Heart right ventricle (tissue), 16 donors: Measurements from ENCODE around the gene ZRSR2. TPM values are rescaled to one million over a fixed set of nuclear protein-coding genes. Genes with fewer than 3 reads are reported as not detected.

ENCODE experiments used
- ATAC-seq, 8 donors: fragments of 200-7000 bp; cut with Tn5 transposase; one replicate each; pipeline ENCODE4 v1.9.1; 2020; ENCODE audit warnings: mild to moderate bottlenecking in 8 of 8, moderate library complexity in 8 of 8, moderate number of reproducible peaks in 1 of 8
- DNase-seq, 2 donors: peaks; one replicate each; pipeline ENCODE4 v3.0.0-alpha.2; 2020
- H3K27ac ChIP-seq, 10 donors: fragments of 200-600 bp; sonication (generic) in 2 of 10; one replicate each; pipeline versions ENCODE4 v1.5.0 to v1.8.0; 2020 to 2022; ENCODE audit warnings: mild to moderate bottlenecking in 3 of 10
- H3K27me3 ChIP-seq, 7 donors: fragments of 200-600 bp; one replicate each; pipeline ENCODE4 v1.8.0; 2021 to 2022; ENCODE audit warnings: mild to moderate bottlenecking in 2 of 7
- H3K36me3 ChIP-seq, 9 donors: fragments of 200-600 bp; sonication (generic) in 1 of 9; one replicate each; pipeline versions ENCODE4 v1.5.0 to v1.8.0; 2020 to 2022; ENCODE audit warnings: mild to moderate bottlenecking in 2 of 9
- H3K4me1 ChIP-seq, 9 donors: fragments of 200-600 bp; sonication (generic) in 1 of 9; one replicate each; pipeline versions ENCODE4 v1.5.0 to v1.8.0; 2020 to 2022; ENCODE audit warnings: mild to moderate bottlenecking in 4 of 9
- H3K4me3 ChIP-seq, 10 donors: fragments of 200-600 bp; sonication (generic) in 2 of 10; one replicate each; pipeline versions ENCODE4 v1.5.0 to v1.8.0; 2020 to 2022; ENCODE audit warnings: mild to moderate bottlenecking in 7 of 10, moderate library complexity in 2 of 10
- H3K9me3 ChIP-seq, 11 donors: fragments of 200-600 bp in 10 of 11; sonication (generic) in 2 of 11; one replicate each; pipeline versions ENCODE4 v1.5.0 to v1.8.0; 2013 to 2022; ENCODE audit warnings: mild to moderate bottlenecking in 2 of 11, control low read depth in 1 of 11, moderate library complexity in 1 of 11
- WGBS, 2 donors: extraction: QIAGEN DNeasy Blood & Tissue Kit; methylation state at CpG; one replicate each; pipeline ENCODE4 v1.1.7; 2013; ENCODE audit warnings: inconsistent platforms in 1 of 2; 5-methylcytosine and 5-hydroxymethylcytosine counted together
- intact Hi-C, 10 donors: fragments of 100-400 bp; cut with DNase I; formaldehyde crosslinking; loops; one replicate each; pipeline versions ENCODE4 v1.11.1 to v1.14.2; 2022
- polyA plus RNA-seq, 2 donors: library from polyadenylated mRNA; stranded (reverse); fragments of 200-250 nt; gene quantifications; one replicate each; pipeline ENCODE4 v1.2.3, GENCODE V29; 2013
- total RNA-seq, 10 donors: library from RNA; stranded (reverse); fragmentation: NEBNext Ultra II Directional in 3 of 10; extraction: Animal tissue kit (Norgen Biotek cat#: 25700) in 3 of 10; gene quantifications; one replicate each; pipeline versions ENCODE4 v1.2.1 to v1.2.4, GENCODE V29; 2021 to 2023
- TF ChIP-seq, protein P1 (sequence below), 9 donors: fragments of 200-600 bp; sonication (generic) in 2 of 9; IDR thresholded peaks; one replicate each; pipeline versions ENCODE4 v1.5.0 to v1.8.0; 2021 to 2022; ENCODE audit warnings: antibody characterized with exemption in 9 of 9, mild to moderate bottlenecking in 5 of 9, moderate library complexity in 1 of 9
- donor health status: Arrhythmogenic right ventricular cardiomyopathy.
- donor health status: ischemic (EF 13 %, LVEDD 7.1; RV severe dilation, severe dysfunction).
- donor health status: healthy with polysubstance abuse.
- donor health status: DM: no; HTN: yes; CAD: no.
- donor health status: DM: no; HTN: no; CAD: no.
- donor health status: ischemic (EF 25% LVEDD 6.9; RV normal size, moderate dysfunction).
- donor health status: ischemic (EF 25% LVEDD 5.7; RV mildly dilated, moderate dysfunction).
- donor health status: healthy.
- donor health status: DM: yes; HTN: yes; CAD: no.
- donor health status: Ischemic cardiomyopathy.
- donor health status: ischemic (EF 35%, LVEDD 5.7; RV mildly dilated, moderate dysfunction).
- donor health status: nonischemic (EF 11% LVEDD 7.7; RV severe dilation, severe dysfunction).
- donor health status: DM: yes; HTN: yes; CAD: no.
- donor health status: PGD.
- donor health status: ischemic (EF 29% LVEDD 5.4; RV normal size, mild dysfunction).
- donor health status: nonischemic (EF 23%, LVEDD 6.1; RV moderate dilation, normal function).

ZRSR2 gene
- total and polyA plus RNA-seq, 12 donors = 6.3 to 25.3 (median 7.9) TPM

DNA sequence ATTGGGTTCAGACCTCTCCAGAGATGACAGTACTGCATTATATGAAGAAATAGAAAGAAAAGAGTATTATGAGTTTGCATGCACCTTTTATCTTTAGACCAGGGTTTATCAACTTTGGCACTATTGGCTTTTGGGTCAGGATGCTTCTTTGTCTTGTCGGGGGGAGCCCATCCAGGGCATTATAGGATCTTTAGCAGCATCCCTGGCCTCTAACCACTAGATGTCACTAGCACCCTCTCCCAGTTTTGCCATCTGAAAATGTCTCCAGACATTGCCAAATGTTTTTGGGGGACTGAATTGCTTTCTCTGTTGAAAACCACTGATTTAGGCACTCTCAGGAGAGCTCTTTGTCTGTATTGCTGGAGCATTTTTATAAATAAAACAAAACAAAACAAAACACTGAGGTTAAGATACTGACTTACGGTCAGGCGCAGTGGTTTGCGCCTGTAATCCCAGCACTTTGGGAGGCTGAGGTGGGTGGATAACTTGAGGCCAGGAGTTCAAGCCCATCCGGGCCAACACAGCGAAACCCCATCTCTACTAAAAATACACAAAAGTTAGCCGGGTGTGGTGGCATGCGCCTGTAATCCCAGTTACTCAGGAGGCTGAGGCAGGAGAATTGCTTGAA lies 28.6 kb upstream of the ZRSR2 start:
- Histone ChIP-seq H3K27ac (no peak overlapping the region), H3K4me1 (peaks cover 0 to 4% (median 0%) of the 10 kb centered on the region in 9 donors), H3K9me3 (no peaks in the 10 kb centered on the region), H3K27me3 (no peaks in the 10 kb centered on the region), H3K4me3 (no peak overlapping the region), H3K36me3 (peaks cover 0 to 5% (median 0%) of the 10 kb centered on the region in 9 donors)
- DNase-seq = no peak
- intact Hi-C loops = loop anchor here in 2 of 10 donors (10.0 kb wide), 2 partner anchors 213 to 933 kb away; no protein-coding TSS in a partner anchor
- WGBS, 2 donors = 80% methylated on average over 8 of the region's 8 CpGs
- TF ChIP-seq, protein P1, sequence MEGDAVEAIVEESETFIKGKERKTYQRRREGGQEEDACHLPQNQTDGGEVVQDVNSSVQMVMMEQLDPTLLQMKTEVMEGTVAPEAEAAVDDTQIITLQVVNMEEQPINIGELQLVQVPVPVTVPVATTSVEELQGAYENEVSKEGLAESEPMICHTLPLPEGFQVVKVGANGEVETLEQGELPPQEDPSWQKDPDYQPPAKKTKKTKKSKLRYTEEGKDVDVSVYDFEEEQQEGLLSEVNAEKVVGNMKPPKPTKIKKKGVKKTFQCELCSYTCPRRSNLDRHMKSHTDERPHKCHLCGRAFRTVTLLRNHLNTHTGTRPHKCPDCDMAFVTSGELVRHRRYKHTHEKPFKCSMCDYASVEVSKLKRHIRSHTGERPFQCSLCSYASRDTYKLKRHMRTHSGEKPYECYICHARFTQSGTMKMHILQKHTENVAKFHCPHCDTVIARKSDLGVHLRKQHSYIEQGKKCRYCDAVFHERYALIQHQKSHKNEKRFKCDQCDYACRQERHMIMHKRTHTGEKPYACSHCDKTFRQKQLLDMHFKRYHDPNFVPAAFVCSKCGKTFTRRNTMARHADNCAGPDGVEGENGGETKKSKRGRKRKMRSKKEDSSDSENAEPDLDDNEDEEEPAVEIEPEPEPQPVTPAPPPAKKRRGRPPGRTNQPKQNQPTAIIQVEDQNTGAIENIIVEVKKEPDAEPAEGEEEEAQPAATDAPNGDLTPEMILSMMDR (IDR thresholded peaks at IDR 0.05) = peak; percentile 15 to 87 (median 61)
- ATAC-seq = peak in 1 of 8 donors; percentile 64

DNA sequence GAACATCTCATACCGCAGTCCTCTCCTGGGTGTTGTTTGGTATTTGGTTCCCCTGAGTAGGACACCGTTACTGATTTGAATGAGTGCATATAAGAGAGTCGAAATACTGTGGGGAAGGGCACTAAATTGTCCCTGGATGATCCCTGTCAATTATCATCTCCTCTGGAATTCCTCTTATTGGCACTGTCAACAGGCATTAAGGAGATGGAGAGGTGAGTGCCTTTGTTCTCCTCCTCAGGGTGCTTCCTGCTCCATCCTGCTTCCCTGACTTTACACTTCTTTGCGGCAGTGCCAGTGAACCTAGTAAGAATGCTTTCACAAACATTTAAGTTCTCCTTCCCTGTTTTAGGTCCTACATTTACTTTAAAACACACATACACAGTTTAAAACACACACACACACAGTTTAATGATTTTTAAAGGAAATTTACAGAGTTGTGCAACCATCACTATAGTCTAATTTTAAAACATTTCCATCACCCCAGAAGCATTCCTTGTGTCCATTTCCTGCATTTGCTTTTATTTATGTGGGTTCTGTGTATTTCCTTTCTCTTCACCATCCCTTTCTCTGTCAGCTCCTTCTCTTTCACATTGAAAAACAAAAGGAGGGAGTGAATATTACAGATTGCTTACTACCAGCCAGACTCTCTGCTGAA lies 20.9 kb upstream of the ZRSR2 start:
- DNase-seq (no peak), ATAC-seq (no peak)
- Histone ChIP-seq H3K36me3 (peaks cover 0 to 22% (median 0%) of the 10 kb centered on the region in 9 donors), H3K27ac (no peak overlapping the region), H3K27me3 (no peaks in the 10 kb centered on the region), H3K4me1 (no peaks in the 10 kb centered on the region), H3K9me3 (no peaks in the 10 kb centered on the region), H3K4me3 (no peak overlapping the region)
- 71 to 82% methylated on average over 4 of the region's 4 CpGs for WGBS, 2 donors
- intact Hi-C loops = loop anchor here in 2 of 10 donors (10.0 kb wide), 2 partner anchors 205 to 925 kb away; no protein-coding TSS in a partner anchor
- TF ChIP-seq, protein P1 (IDR thresholded peaks at IDR 0.05) = no peak

DNA sequence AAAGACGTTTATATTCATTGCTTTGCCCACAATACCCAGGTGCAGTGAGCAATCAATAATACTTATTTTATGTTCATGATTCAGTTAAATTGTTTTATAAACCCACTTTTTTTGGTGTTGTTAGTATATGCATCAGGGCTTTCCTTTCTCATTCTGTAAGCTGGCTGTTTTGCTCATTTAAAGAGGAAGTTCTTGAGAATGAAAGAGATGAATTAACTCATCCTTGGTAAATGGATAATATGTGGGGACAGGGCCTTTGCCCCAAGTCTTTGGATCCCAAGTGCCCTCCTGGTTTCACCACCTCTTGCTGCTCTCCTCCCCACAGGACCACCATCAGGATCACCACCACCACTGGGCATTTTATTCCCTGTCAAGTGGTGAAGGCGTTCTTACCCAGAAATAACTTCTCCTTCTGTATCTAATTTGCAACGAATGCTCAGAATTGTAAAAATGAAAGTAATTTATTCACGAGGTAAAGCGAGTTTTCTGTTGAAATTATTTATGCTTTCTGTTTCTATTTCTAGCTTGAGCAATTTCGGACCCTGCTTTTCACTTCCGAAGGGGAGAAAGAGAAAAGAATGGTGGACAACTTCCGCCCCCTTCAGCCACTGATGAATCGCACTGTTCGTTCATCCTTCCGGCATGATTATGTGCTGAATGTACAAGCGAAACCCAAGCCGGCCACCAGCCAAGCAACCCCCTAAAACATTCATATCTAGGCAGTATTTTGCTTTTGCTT lies 8.2 kb upstream of the ZRSR2 start:
- no peak for ATAC-seq
- peak overlapping the region in 1 of 10 donors; percentile 82 for H3K27ac ChIP-seq
- H3K36me3 ChIP-seq = peaks cover 0 to 70% (median 0%) of the 10 kb centered on the region in 9 donors
- no peak for DNase-seq
- H3K4me3 ChIP-seq = peak overlapping the region in 1 of 10 donors; percentile 38
- H3K4me1 ChIP-seq = peaks cover 0 to 4% (median 0%) of the 10 kb centered on the region in 9 donors
- H3K9me3 ChIP-seq = no peaks in the 10 kb centered on the region
- TF ChIP-seq, protein P1 (IDR thresholded peaks at IDR 0.05) = no peak
- H3K27me3 ChIP-seq = no peaks in the 10 kb centered on the region
- WGBS, 2 donors = 78 to 89% methylated on average over 13 of the region's 13 CpGs
- intact Hi-C loops = no loop called here

DNA sequence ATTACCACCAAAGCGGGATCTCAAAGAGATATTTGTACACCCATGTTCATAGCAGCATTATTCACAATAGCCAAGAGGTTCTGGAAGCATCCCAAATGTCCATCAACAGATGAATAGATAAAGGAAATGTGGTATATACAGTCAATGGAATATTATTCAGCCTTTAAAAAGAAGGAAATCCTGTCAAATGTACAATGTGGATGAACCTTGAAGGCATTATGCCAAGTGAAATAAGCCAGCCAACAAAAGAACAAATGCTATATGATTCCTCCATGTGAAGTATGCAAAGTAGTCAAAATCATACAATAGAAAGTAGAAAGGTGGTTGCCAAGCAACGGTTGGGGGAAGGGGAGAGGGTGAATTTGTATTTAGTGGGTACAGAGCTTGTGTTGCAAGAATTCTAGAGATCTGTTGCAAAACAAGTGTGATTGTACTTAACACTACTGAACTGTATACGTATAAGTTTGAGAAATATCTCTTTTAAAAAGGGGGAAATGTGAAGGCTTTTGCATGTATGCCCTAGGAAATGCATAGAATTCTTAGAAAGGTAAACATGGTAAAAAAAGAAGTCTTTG lies 5.0 kb upstream of the ZRSR2 start:
- Histone ChIP-seq H3K4me3 (no peak overlapping the region), H3K27me3 (no peaks in the 10 kb centered on the region), H3K36me3 (peaks cover 0 to 43% (median 0%) of the 10 kb centered on the region in 9 donors), H3K9me3 (no peaks in the 10 kb centered on the region), H3K4me1 (peaks cover 0 to 10% (median 3%) of the 10 kb centered on the region in 9 donors), H3K27ac (no peak overlapping the region)
- intact Hi-C loops = no loop called here
- TF ChIP-seq, protein P1 (IDR thresholded peaks at IDR 0.05) = no peak
- WGBS, 2 donors = 89 to 90% methylated on average over 3 of the region's 3 CpGs
- ATAC-seq (no peak), DNase-seq (no peak)
